C4-2B (cell line): Measurements from ENCODE around the gene TBC1D10A.
A peak's percentile ranks its signal among the peaks of the same experiment; 100 is the strongest.

Experiments used
- H3K27ac ChIP-seq: fragments of 450-650 bp; 2 replicates; pipeline ENCODE4 v1.5.1; 2017
- ZFX ChIP-seq: fragments of 450-650 bp; IDR thresholded peaks from 2 replicates; pipeline ENCODE4 v1.6.1; 2017
- TF ChIP-seq, protein P1 (sequence below): fragments of 450-650 bp; conservative IDR thresholded peaks from 2 replicates; pipeline ENCODE4 v1.5.1; 2017; ENCODE audit warnings: mild to moderate bottlenecking

The TBC1D10A gene, protein sequence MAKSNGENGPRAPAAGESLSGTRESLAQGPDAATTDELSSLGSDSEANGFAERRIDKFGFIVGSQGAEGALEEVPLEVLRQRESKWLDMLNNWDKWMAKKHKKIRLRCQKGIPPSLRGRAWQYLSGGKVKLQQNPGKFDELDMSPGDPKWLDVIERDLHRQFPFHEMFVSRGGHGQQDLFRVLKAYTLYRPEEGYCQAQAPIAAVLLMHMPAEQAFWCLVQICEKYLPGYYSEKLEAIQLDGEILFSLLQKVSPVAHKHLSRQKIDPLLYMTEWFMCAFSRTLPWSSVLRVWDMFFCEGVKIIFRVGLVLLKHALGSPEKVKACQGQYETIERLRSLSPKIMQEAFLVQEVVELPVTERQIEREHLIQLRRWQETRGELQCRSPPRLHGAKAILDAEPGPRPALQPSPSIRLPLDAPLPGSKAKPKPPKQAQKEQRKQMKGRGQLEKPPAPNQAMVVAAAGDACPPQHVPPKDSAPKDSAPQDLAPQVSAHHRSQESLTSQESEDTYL

GRCh38 chr22:30326706-30327362 is at the start of gene TBC1D10A:
TBC1D10A (minus strand) TSS chr22:30326941; CDS start chr22:30326881, 60 bp downstream.
- peak within 1 kb of the TSS; percentile 79 for H3K27ac ChIP-seq
- TF ChIP-seq ZFX = no peak
- TF ChIP-seq, protein P1, sequence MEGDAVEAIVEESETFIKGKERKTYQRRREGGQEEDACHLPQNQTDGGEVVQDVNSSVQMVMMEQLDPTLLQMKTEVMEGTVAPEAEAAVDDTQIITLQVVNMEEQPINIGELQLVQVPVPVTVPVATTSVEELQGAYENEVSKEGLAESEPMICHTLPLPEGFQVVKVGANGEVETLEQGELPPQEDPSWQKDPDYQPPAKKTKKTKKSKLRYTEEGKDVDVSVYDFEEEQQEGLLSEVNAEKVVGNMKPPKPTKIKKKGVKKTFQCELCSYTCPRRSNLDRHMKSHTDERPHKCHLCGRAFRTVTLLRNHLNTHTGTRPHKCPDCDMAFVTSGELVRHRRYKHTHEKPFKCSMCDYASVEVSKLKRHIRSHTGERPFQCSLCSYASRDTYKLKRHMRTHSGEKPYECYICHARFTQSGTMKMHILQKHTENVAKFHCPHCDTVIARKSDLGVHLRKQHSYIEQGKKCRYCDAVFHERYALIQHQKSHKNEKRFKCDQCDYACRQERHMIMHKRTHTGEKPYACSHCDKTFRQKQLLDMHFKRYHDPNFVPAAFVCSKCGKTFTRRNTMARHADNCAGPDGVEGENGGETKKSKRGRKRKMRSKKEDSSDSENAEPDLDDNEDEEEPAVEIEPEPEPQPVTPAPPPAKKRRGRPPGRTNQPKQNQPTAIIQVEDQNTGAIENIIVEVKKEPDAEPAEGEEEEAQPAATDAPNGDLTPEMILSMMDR = no peak

GRCh38 chr22:30375312-30375849 is 48.6 kb upstream of the TBC1D10A start:
- TF ChIP-seq ZFX = no peak
- TF ChIP-seq, protein P1 = no peak
- no peak overlapping the region for H3K27ac ChIP-seq

DNA sequence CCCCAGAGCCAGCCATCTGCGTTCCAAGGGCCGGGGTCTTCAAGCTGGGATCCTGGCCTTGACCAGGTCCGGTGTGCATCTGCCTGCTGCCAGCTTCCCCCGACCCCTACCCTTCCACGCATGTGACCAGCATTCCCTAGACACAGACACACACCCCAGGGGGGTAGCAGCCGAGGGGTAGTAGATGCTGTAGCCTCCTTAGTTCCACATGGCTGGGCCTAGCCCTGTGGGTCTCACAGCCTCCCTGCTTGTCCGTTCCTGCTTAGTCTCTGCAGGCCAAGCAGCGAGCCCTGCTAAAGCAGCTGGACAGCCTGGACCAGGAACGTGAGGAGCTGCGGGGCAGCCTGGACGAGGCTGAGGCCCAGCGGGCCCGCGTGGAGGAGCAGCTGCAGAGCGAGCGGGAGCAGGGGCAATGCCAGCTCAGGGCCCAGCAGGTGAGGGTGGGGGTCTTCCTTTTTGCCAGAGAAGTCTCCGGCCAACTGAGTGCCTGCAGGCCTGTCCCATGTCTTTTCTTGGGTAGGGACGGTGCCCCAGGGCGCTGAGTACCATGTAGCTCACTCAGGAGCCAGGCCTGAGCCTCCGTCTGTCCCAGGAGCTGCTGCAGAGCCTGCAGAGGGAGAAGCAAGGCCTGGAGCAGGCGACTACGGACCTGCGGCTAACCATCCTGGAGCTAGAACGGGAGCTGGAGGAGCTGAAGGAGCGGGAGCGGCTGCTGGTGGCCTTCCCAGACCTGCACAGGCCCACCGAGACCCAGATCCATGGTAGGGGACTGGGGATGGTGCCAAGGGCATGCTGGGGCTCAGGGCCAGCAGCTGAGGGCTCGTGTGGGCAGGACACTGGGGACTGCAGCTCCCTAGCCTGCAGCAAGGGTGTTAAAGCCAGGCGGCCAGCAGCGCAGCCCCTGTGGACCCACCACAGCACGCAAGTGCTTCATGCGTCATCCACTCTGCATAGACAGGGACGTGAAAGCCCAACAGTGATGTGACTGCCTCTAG is 46.9 kb upstream of the TBC1D10A start:
- H3K27ac ChIP-seq = no peak overlapping the region
- no peak for TF ChIP-seq ZFX
- TF ChIP-seq, protein P1 = no peak

GRCh38 chr22:30372915-30373314 is 46.2 kb upstream of the TBC1D10A start:
- no peak for TF ChIP-seq ZFX
- TF ChIP-seq, protein P1 = no peak
- no peak overlapping the region for H3K27ac ChIP-seq

DNA sequence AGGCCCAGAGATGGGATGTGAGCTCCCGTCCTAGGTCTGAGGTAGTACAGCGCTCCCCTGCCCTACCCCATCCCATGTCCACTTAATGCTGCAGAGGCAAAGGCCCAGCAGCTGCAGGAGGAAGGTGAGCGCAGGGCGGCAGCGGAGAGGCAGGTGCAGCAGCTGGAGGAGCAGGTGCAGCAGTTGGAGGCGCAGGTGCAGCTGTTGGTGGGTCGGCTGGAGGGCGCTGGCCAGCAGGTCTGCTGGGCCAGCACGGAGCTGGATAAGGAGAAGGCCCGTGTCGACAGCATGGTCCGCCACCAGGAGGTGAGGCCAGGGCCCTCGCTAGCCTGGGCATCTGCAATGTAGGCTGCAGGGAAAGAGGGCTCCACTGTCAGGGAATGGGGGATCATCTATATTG is 45.2 kb upstream of the TBC1D10A start:
- no peak for TF ChIP-seq ZFX
- TF ChIP-seq, protein P1 = no peak

GRCh38 chr22:30371321-30371720 is 44.6 kb upstream of the TBC1D10A start:
- TF ChIP-seq ZFX = no peak
- no peak overlapping the region for H3K27ac ChIP-seq

More for the DNA sequence above, 45.2 kb upstream of the TBC1D10A start:
- H3K27ac ChIP-seq = no peak overlapping the region

GRCh38 chr22:30370641-30371230 is 44.0 kb upstream of the TBC1D10A start:
- no peak overlapping the region for H3K27ac ChIP-seq
- TF ChIP-seq ZFX = no peak
